ENCODE data around the gene RABEPK. TPM values are rescaled to one million over a fixed set of nuclear protein-coding genes. Genes with fewer than 3 reads are reported as not detected.

Gene RABEPK
- total and polyA plus RNA-seq, 2 of the 4 experiments (the other 2 are of a cell fraction): 43.9 to 59.7 TPM

- no peak overlapping the region for H4K8ac ChIP-seq (ENCODE audit: low read depth in 2 of 2, low read length in 2 of 2)
- peaks cover 36 to 64% of the 10 kb centered on the region in 2 experiments for H3K79me1 ChIP-seq (ENCODE audit: low read depth in 1 of 2, low read length in 2 of 2)
- H2AK9ac ChIP-seq (replicated peaks; ENCODE audit: low read depth, low read length, poor library complexity): no peak overlapping the region
- H3K56ac ChIP-seq (ENCODE audit: extremely low read depth, insufficient read depth, low read length): no peak overlapping the region
- H3K23ac ChIP-seq (ENCODE audit: low read depth, low read length): peak overlapping the region; percentile 49; the same call in 1 of the 2 replicates
- ATAC-seq (ENCODE audit: low read depth) (peak; percentile 9; the same call in 1 of the 2 replicates), DNase-seq (no peak)
- WGBS, 2 experiments (ENCODE audit: extremely low coverage in 2 of 2, insufficient read length in 1 of 2): 20% methylated on average over 3 of the region's 6 CpGs; no CpG with 5 or more reads in 1 of the 2 experiments
- H4K20me1 ChIP-seq (ENCODE audit: insufficient read depth, low read length): peaks cover 13% of the 10 kb centered on the region
- H2BK15ac ChIP-seq (ENCODE audit: low read depth, low read length): no peak overlapping the region
- no TSS peak for BruUV-seq (replicated peaks)
- no peaks in the 10 kb centered on the region for H3K27me3 ChIP-seq (ENCODE audit: control insufficient read depth, insufficient read depth, low read length)
- H2BK20ac ChIP-seq (ENCODE audit: low read depth, low read length): no peak overlapping the region
- H3K18ac ChIP-seq (ENCODE audit: low read depth, low read length): no peak overlapping the region
- no peaks in the 10 kb centered on the region for H3K9me3 ChIP-seq (ENCODE audit: control insufficient read depth, insufficient read depth, low read length)
- no peak overlapping the region for H3K9ac ChIP-seq (ENCODE audit: low read depth, low read length)
- H2BK120ac ChIP-seq (ENCODE audit: low read depth, low read length): no peak overlapping the region
- POLR2A ChIA-PET (ENCODE audit: unreplicated experiment): no interaction called here
- H3K27ac ChIP-seq (ENCODE audit: insufficient read depth, low read length): no peak overlapping the region; the same call in 1 of the 2 replicates
- intact Hi-C loops (cut with micrococcal nuclease): no loop called here
- in situ Hi-C loops (cut with MboI; ENCODE audit: low sequenced_read_pairs): no loop called here
- peak overlapping the region; percentile 83; the same call in 1 of the 2 replicates for H2AK5ac ChIP-seq (ENCODE audit: low read depth, low read length)
- H3K14ac ChIP-seq (replicated peaks; ENCODE audit: low read depth, low read length): no peak overlapping the region
- H3K4ac ChIP-seq (ENCODE audit: low read depth, low read length): peak overlapping the region; percentile 33; the same call in 1 of the 2 replicates
- H4K91ac ChIP-seq (ENCODE audit: insufficient read depth, low read depth, low read length): no peak overlapping the region
- H3K36me3 ChIP-seq (ENCODE audit: control insufficient read depth, insufficient read depth, low read length): peaks cover 2% of the 10 kb centered on the region; the same call in 1 of the 2 replicates
- H3K9me1 ChIP-seq (ENCODE audit: insufficient read depth, low read length): peaks cover 3% of the 10 kb centered on the region; the same call in 1 of the 2 replicates
- H3K4me3 ChIP-seq (ENCODE audit: insufficient read depth, low read depth, low read length): no peak overlapping the region
- H4K5ac ChIP-seq (ENCODE audit: low read depth, low read length): no peak overlapping the region
- peak overlapping the region; percentile 78 for H2BK5ac ChIP-seq (ENCODE audit: low read depth, low read length, poor library complexity, severe bottlenecking)
- TF ChIP-seq NFE2L2 (IDR thresholded peaks at IDR 0.05; ENCODE audit: low read depth, low read length) (no peak), RAD21 (IDR thresholded peaks at IDR 0.05; ENCODE audit: low read length) (no peak), CEBPB (IDR thresholded peaks at IDR 0.05; ENCODE audit: low read depth, low read length) (no peak), RCOR1 (IDR thresholded peaks at IDR 0.05; ENCODE audit: insufficient replicate concordance, low read length) (no peak), POLR2A (IDR thresholded peaks at IDR 0.05; ENCODE audit: low read depth, low read length) (no peak), CTCF (conservative IDR thresholded peaks at IDR 0.05; ENCODE audit: low read depth, low read length) (no peak)
- no peak overlapping the region; the same call in 1 of the 2 replicates for H3K4me2 ChIP-seq (ENCODE audit: low read depth, low read length)
- no peak overlapping the region for H2AFZ ChIP-seq (replicated peaks; ENCODE audit: low read length, poor library complexity)
- peaks cover 14% of the 10 kb centered on the region for H3K4me1 ChIP-seq (ENCODE audit: control insufficient read depth, insufficient read depth, low read length)
- CTCF ChIA-PET: no interaction called here
- dilution Hi-C loops (cut with HindIII; ENCODE audit: low sequenced_read_pairs, unreplicated experiment): no loop called here
These were observed 28.1 kb upstream of the RABEPK start for GRCh38 chr9:125172031-125172755.
